Body of pancreas (tissue), 4 donors: ENCODE measurements around the gene MAMSTR.
A peak's percentile ranks its signal among the peaks of the same experiment; 100 is the strongest.

Source experiments
- CTCF ChIP-seq, 7 experiments: fragments of 450-650 bp in 4 of 7; fragments of 200-600 bp in 3 of 7; sonication (generic) in 3 of 7; IDR thresholded peaks; one replicate each; pipeline ENCODE4 v1.5.1; 2016 to 2019; ENCODE audit warnings: antibody characterized with exemption in 7 of 7
- POLR2A ChIP-seq, 3 donors: fragments of 450-650 bp; IDR thresholded peaks; one replicate each; pipeline ENCODE4 v1.6.1; 2016; ENCODE audit warnings: antibody characterized with exemption in 3 of 3, mild to moderate bottlenecking in 2 of 3

- TF ChIP-seq CTCF (IDR thresholded peaks at IDR 0.05) (peak in 1 of 7 experiments; percentile 8), POLR2A (IDR thresholded peaks at IDR 0.05) (no peak)
Observed at GRCh38 chr19:48713041-48713863, 6.3 kb downstream of the MAMSTR start.
